IMR-90 (cell line): ENCODE data around the gene SLC13A5. TPM values are rescaled to one million over a fixed set of nuclear protein-coding genes. Genes with fewer than 3 reads are reported as not detected.

ENCODE experiments used
- ATAC-seq: fragments of 200-7000 bp; cut with Tn5 transposase; 2 replicates; pipeline ENCODE4 v1.9.1; 2020; ENCODE audit warnings: low read depth, mild to moderate bottlenecking, moderate library complexity
- BruUV-seq: library from RNA; stranded (reverse); fragments of 400-500 nt; replicated peaks from 2 replicates; lab custom pipeline; 2021; lab: Mats Ljungman, UMichigan
- CTCF ChIA-PET: fragments of 300-600 bp; formaldehyde crosslinking; extraction: SDS; loops from one replicate; lab custom pipeline; 2021; ENCODE audit warnings: antibody characterized with exemption; lab: Yijun Ruan, JAX
- POLR2A ChIA-PET: fragments of 300-600 bp; sonication (Branson Sonifier 250); formaldehyde crosslinking; loops from one replicate; lab custom pipeline; 2022; ENCODE audit warnings: antibody characterized with exemption; ENCODE audit not compliant: unreplicated experiment; lab: Charles Lee
- DNase-seq: peaks from one replicate; pipeline ENCODE4 v3.0.0; 2013
- H2AFZ ChIP-seq: replicated peaks from 2 replicates; pipeline ENCODE3; 2013; ENCODE audit warnings: low read length, mild to moderate bottlenecking; ENCODE audit not compliant: poor library complexity
- H2AK5ac ChIP-seq: 2 replicates; pipeline ENCODE4 v1.6.1; 2013; ENCODE audit warnings: low read depth, low read length, inconsistent platforms
- H2AK9ac ChIP-seq: replicated peaks from 2 replicates; pipeline ENCODE3; 2013; ENCODE audit warnings: mild to moderate bottlenecking, low read depth, low read length, moderate library complexity; ENCODE audit not compliant: poor library complexity
- H2BK120ac ChIP-seq: 2 replicates; pipeline ENCODE4 v1.6.1; 2013; ENCODE audit warnings: low read depth, low read length, inconsistent platforms
- H2BK15ac ChIP-seq: 3 replicates; pipeline ENCODE4 v1.6.1; 2013; ENCODE audit warnings: low read depth, low read length, inconsistent platforms
- H2BK20ac ChIP-seq: 2 replicates; pipeline ENCODE4 v1.6.1; 2013; ENCODE audit warnings: low read depth, mild to moderate bottlenecking, inconsistent platforms, low read length, moderate library complexity
- H2BK5ac ChIP-seq: 2 replicates; pipeline ENCODE4 v1.6.1; 2013; ENCODE audit warnings: mild to moderate bottlenecking, low read depth, low read length, inconsistent platforms; ENCODE audit not compliant: poor library complexity, severe bottlenecking
- H3K14ac ChIP-seq: replicated peaks from 2 replicates; pipeline ENCODE4 v1.6.1; 2013; ENCODE audit warnings: low read depth, low read length, inconsistent platforms
- H3K18ac ChIP-seq: 2 replicates; pipeline ENCODE4 v1.6.1; 2013; ENCODE audit warnings: low read depth, low read length, control low read depth
- H3K23ac ChIP-seq: 2 replicates; pipeline ENCODE4 v1.6.1; 2013; ENCODE audit warnings: low read depth, low read length, inconsistent platforms
- H3K27ac ChIP-seq: 2 replicates; pipeline ENCODE4 v1.5.1; 2013; ENCODE audit warnings: mild to moderate bottlenecking, control low read depth, low read length; ENCODE audit not compliant: insufficient read depth
- H3K27me3 ChIP-seq: 2 replicates; pipeline ENCODE4 v1.6.1; 2013; ENCODE audit warnings: low read length; ENCODE audit not compliant: control insufficient read depth, insufficient read depth
- H3K36me3 ChIP-seq: 2 replicates; pipeline ENCODE4 v1.6.1; 2013; ENCODE audit warnings: low read length, mixed read lengths; ENCODE audit not compliant: control insufficient read depth, insufficient read depth
- H3K4ac ChIP-seq: 2 replicates; pipeline ENCODE4 v1.6.1; 2013; ENCODE audit warnings: low read depth, low read length, inconsistent platforms
- H3K4me1 ChIP-seq: 2 replicates; pipeline ENCODE4 v1.6.1; 2013; ENCODE audit warnings: low read length, mixed read lengths; ENCODE audit not compliant: control insufficient read depth, insufficient read depth
- H3K4me2 ChIP-seq: 2 replicates; pipeline ENCODE4 v1.6.1; 2013; ENCODE audit warnings: low read depth, mild to moderate bottlenecking, control low read depth, low read length, moderate library complexity
- H3K4me3 ChIP-seq: 2 replicates; pipeline ENCODE4 v1.5.1; 2013; ENCODE audit warnings: low read depth, mild to moderate bottlenecking, control low read depth, low read length, moderate library complexity; ENCODE audit not compliant: insufficient read depth
- H3K56ac ChIP-seq: 2 replicates; pipeline ENCODE4 v1.6.1; 2013; ENCODE audit warnings: low read length, inconsistent platforms; ENCODE audit not compliant: insufficient read depth; ENCODE audit errors: extremely low read depth
- H3K79me1 ChIP-seq, 2 experiments: 2 replicates each; pipeline ENCODE4 v1.6.1; 2013; ENCODE audit warnings: low read length in 2 of 2, inconsistent platforms in 1 of 2, low read depth in 1 of 2
- H3K9ac ChIP-seq: 2 replicates; pipeline ENCODE4 v1.6.1; 2013; ENCODE audit warnings: low read depth, low read length, control low read depth
- H3K9me1 ChIP-seq: 2 replicates; pipeline ENCODE4 v1.6.1; 2013; ENCODE audit warnings: low read length, inconsistent platforms; ENCODE audit not compliant: insufficient read depth
- H3K9me3 ChIP-seq: 2 replicates; pipeline ENCODE4 v1.6.1; 2013; ENCODE audit warnings: low read length; ENCODE audit not compliant: control insufficient read depth, insufficient read depth
- H4K20me1 ChIP-seq: 2 replicates; pipeline ENCODE4 v1.6.1; 2013; ENCODE audit warnings: low read length, inconsistent platforms; ENCODE audit not compliant: insufficient read depth
- H4K5ac ChIP-seq: 2 replicates; pipeline ENCODE4 v1.6.1; 2013; ENCODE audit warnings: mild to moderate bottlenecking, low read depth, low read length, control low read depth
- H4K8ac ChIP-seq, 2 experiments: 2 replicates each; pipeline ENCODE4 v1.6.1; 2013; ENCODE audit warnings: low read depth in 2 of 2, low read length in 2 of 2, control low read depth in 1 of 2, inconsistent platforms in 1 of 2
- H4K91ac ChIP-seq: 2 replicates; pipeline ENCODE4 v1.6.1; 2013; ENCODE audit warnings: low read depth, low read length, inconsistent platforms; ENCODE audit not compliant: insufficient read depth
- CTCF ChIP-seq: conservative IDR thresholded peaks from 2 replicates; pipeline ENCODE4 v1.5.1; 2012; ENCODE audit warnings: mild to moderate bottlenecking, low read depth, low read length, improper control_type of control experiment
- MAZ ChIP-seq: IDR thresholded peaks from 2 replicates; pipeline ENCODE4 v1.6.1; 2012; ENCODE audit warnings: low read depth, mild to moderate bottlenecking, low read length, improper control_type of control experiment, moderate library complexity, borderline replicate concordance
- MXI1 ChIP-seq: IDR thresholded peaks from 2 replicates; pipeline ENCODE4 v1.6.1; 2012; ENCODE audit warnings: low read depth, mild to moderate bottlenecking, low read length, moderate library complexity, borderline replicate concordance
- NFE2L2 ChIP-seq: fragments of 150-350 bp; IDR thresholded peaks from 2 replicates; pipeline ENCODE4 v1.6.1; 2016; ENCODE audit warnings: low read depth, mild to moderate bottlenecking, low read length
- POLR2A ChIP-seq: IDR thresholded peaks from 2 replicates; pipeline ENCODE4 v1.6.1; 2012; ENCODE audit warnings: mild to moderate bottlenecking, low read depth, low read length
- RAD21 ChIP-seq: IDR thresholded peaks from 2 replicates; pipeline ENCODE4 v1.6.1; 2012; ENCODE audit warnings: low read length, improper control_type of control experiment
- WGBS, 2 experiments: methylation state at CpG; one replicate each; pipeline versions ENCODE4 v1.1.5 to v1.1.7; 2013; ENCODE audit warnings: missing lambda C conversion rate in 2 of 2; ENCODE audit not compliant: insufficient read length in 1 of 2; ENCODE audit errors: extremely low coverage in 2 of 2; 5-methylcytosine and 5-hydroxymethylcytosine counted together
- dilution Hi-C: fragments of 300-500 bp; cut with HindIII; formaldehyde crosslinking; loops from one replicate; pipeline ENCODE4 v1.14.3; 2018; ENCODE audit warnings: low sequenced_read_pairs; ENCODE audit not compliant: unreplicated experiment
- in situ Hi-C: fragments of 300-500 bp; cut with MboI; formaldehyde crosslinking; loops from 3 replicates; pipeline ENCODE4 v1.14.3; 2019; ENCODE audit warnings: low sequenced_read_pairs, inconsistent platforms, mixed read lengths
- intact Hi-C: fragments of 100-400 bp; cut with micrococcal nuclease; formaldehyde crosslinking; loops from 2 replicates; pipeline ENCODE4 v1.10.0; 2022
- polyA plus RNA-seq, 3 experiments: library from polyadenylated mRNA; depleted of rRNA; stranded (reverse); fragments of >200 nt; gene quantifications; 2 replicates each; pipeline ENCODE4 v1.2.3, GENCODE V29; 2012; ENCODE audit warnings: low replicate concordance in 1 of 3
- total RNA-seq: library from RNA; depleted of rRNA; stranded (reverse); fragments of >200 nt; gene quantifications from 2 replicates; pipeline ENCODE4 v1.2.3, GENCODE V29; 2012

SLC13A5 gene
- total and polyA plus RNA-seq, 2 of the 4 experiments (the other 2 are of a cell fraction): not detected

DNA sequence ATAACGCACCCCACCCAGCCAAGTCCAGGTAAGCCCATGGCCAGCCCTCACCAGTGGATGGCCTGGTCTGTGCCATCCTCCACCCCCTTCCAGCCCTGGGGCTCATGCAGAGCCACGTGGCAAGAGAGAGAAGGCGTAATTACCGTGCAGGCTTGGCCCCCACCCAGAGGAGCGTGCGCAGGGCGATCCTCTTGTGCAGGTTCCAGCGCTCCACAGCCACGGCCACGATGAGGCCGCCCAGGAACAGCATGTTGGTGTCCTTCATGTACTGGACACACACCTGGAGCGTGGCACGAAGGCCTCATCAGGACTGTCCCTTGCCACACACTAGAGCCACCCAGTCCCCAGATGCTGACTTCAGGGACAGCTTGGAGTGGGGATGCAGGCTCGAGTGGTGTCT, 6.7 kb downstream of the SLC13A5 start:
- Histone ChIP-seq H3K4me3 (no peak overlapping the region), H2BK5ac (no peak overlapping the region), H2AK9ac (no peak overlapping the region), H2AFZ (no peak overlapping the region), H3K9me3 (no peaks in the 10 kb centered on the region), H3K9me1 (no peaks in the 10 kb centered on the region), H3K36me3 (no peaks in the 10 kb centered on the region), H2BK120ac (no peak overlapping the region), H3K79me1 (no peaks in the 10 kb centered on the region), H4K5ac (no peak overlapping the region), H3K4me1 (no peaks in the 10 kb centered on the region), H4K91ac (no peak overlapping the region), H3K14ac (no peak overlapping the region), H4K20me1 (no peaks in the 10 kb centered on the region), H3K56ac (no peak overlapping the region), H2AK5ac (no peak overlapping the region), H2BK20ac (no peak overlapping the region), H3K4me2 (no peak overlapping the region), H3K27me3 (peaks cover 23% of the 10 kb centered on the region), H3K23ac (no peak overlapping the region), H3K9ac (no peak overlapping the region), H3K27ac (no peak overlapping the region), H2BK15ac (no peak overlapping the region), H4K8ac (no peak overlapping the region), H3K18ac (no peak overlapping the region), H3K4ac (no peak overlapping the region)
- dilution Hi-C loops (no loop called here), intact Hi-C loops (no loop called here), in situ Hi-C loops (no loop called here)
- 66% methylated on average over 5 of the region's 14 CpGs; no CpG with 5 or more reads in 1 of the 2 experiments for WGBS, 2 experiments
- ATAC-seq (no peak), DNase-seq (no peak)
- TF ChIP-seq MXI1 (no peak), RAD21 (no peak), CTCF (no peak), POLR2A (no peak), MAZ (no peak), NFE2L2 (no peak)
- ChIA-PET POLR2A (no interaction called here), CTCF (no interaction called here)
- BruUV-seq: no TSS peak
